HG03469 (cell line): ENCODE results near the gene SLC9A1.
A peak's percentile ranks its signal among the peaks of the same experiment; 100 is the strongest.
"Not testable (repeated sequence)": the region's sequence is repeated elsewhere in the genome, so short reads cannot be mapped to it uniquely, and the experiment has no call there.

Experiments
- ATAC-seq: cut with Tn5 transposase; IDR thresholded peaks from one replicate; pipeline ENCODE4 v1.9.1; 2021; ENCODE audit warnings: mild to moderate bottlenecking, moderate library complexity, moderate number of reproducible peaks; ENCODE audit not compliant: unreplicated experiment

The SLC9A1 gene

GRCh38 chr1:27135541-27136235 lies 19.2 kb downstream of the SLC9A1 start:
- no peak for ATAC-seq

- no peak for ATAC-seq
Observed at GRCh38 chr1:27133991-27134390, 20.9 kb downstream of the SLC9A1 start.

GRCh38 chr1:27133158-27133557 lies 21.8 kb downstream of the SLC9A1 start:
- ATAC-seq = no peak

- no peak for ATAC-seq
Observed at GRCh38 chr1:27132624-27133023, 22.3 kb downstream of the SLC9A1 start.

DNA sequence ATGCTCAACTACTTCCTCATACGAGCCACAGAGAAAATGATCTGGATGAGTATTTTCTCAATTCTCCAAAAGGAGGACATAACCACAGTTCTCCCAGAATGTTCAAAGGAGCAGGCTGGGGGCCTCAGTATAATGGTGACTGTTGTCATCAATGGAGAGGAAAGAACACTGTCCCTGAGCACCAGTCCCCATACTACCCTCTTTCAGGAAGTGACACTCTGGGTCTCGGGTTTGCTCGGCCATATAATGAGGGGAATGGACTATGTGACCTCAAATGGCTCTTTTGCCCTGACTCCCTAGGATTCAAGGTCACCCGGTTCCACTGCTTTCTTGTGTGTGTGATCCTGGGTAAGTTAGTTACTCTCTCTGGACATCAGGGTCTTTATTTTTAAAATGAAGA lies 22.8 kb downstream of the SLC9A1 start:
- no peak for ATAC-seq

DNA sequence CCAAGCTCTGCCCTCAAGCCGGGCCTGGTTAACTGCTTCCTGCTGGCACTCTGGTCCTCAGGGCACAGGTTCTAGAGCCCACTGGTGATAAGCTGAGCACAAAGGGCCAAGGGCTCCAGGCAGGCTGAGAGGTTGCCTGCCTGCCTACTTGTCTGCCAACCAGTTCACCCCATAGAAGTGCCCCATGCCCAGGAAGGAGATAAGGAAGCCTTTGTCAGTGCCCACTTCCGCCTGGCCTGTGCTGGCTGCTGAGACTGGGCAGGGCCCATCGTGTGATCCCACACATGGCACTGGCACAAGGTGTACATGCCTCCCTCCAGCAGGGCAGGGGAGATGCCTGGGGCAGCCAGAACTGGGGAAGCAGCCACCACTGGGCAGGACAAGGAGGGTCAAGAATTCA lies 24.1 kb downstream of the SLC9A1 start:
- no peak for ATAC-seq

GRCh38 chr1:27129225-27129624 lies 25.7 kb downstream of the SLC9A1 start:
- ATAC-seq = no peak

- no peak for ATAC-seq
Observed at GRCh38 chr1:27127419-27127818, 27.5 kb downstream of the SLC9A1 start.

- ATAC-seq = no peak
Observed at GRCh38 chr1:27126391-27126790, 28.5 kb downstream of the SLC9A1 start.

- ATAC-seq = not testable (repeated sequence)
Observed at GRCh38 chr1:27125125-27125524, 29.8 kb downstream of the SLC9A1 start.

DNA sequence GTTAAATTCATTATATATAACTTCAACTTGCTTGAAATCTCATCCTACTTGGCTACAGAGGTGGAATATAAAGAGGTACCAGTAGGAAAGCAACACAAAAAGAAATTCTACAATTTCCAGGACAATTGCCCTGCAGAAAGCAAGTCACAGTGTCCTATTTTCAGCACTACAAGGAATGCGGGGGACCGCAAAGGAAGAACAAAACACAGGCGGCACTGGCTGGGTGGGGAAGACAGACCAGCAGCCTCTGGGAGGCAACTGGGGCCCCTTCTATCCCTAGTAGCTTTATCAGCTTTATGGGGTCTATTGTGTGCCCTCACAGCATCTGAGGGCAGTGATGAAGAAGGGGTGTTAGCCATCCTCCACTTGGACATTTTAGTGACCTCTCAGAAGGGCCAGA lies 30.5 kb downstream of the SLC9A1 start:
- no peak for ATAC-seq

GRCh38 chr1:27122652-27123051 lies 32.3 kb downstream of the SLC9A1 start:
- no peak for ATAC-seq

- ATAC-seq = no peak
Observed at GRCh38 chr1:27120854-27121253, 34.1 kb downstream of the SLC9A1 start.

- no peak for ATAC-seq
Observed at GRCh38 chr1:27118440-27118689, 36.6 kb downstream of the SLC9A1 start.

DNA sequence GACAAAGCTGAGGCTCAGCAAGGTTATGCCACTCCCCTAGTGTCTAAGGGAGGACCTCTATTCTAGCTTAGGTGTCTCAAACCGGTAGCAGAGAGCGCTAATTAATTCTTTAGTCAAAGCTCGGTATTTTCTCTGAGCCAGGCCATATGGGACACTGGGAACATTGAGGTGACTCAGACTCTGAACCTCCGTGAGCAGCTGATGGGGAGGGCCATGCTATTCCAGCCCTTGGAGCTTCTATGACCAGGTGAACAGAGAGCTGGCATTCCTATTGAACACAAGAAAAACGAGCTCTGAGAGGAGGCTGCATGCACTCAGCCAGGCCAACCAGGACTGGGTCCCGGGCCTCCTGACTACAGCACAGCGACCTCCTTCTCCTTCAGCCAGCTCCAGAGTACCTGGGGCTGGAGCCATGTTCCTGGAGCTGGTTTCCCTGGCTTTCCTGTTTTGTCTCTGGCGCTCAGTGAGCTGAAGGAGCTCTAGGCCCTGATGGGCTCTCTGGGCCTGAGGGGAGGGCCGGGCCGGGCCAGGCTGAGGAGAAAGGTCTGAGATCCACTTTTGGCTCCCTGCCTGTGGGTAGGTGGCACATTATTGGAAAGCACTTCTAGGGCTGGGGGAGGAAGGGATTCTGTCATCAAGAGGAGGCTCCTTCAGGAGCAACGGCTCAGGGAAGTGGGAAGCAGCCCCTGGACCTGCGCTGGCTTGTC lies 37.0 kb downstream of the SLC9A1 start:
- no peak for ATAC-seq

- ATAC-seq = no peak
Observed at GRCh38 chr1:27116697-27117096, 38.2 kb downstream of the SLC9A1 start.

GRCh38 chr1:27116232-27116631 lies 38.7 kb downstream of the SLC9A1 start:
- no peak for ATAC-seq

- ATAC-seq = no peak
Observed at GRCh38 chr1:27114546-27114945, 40.4 kb downstream of the SLC9A1 start.

- ATAC-seq = no peak
Observed at GRCh38 chr1:27113861-27114260, 41.1 kb downstream of the SLC9A1 start.

DNA sequence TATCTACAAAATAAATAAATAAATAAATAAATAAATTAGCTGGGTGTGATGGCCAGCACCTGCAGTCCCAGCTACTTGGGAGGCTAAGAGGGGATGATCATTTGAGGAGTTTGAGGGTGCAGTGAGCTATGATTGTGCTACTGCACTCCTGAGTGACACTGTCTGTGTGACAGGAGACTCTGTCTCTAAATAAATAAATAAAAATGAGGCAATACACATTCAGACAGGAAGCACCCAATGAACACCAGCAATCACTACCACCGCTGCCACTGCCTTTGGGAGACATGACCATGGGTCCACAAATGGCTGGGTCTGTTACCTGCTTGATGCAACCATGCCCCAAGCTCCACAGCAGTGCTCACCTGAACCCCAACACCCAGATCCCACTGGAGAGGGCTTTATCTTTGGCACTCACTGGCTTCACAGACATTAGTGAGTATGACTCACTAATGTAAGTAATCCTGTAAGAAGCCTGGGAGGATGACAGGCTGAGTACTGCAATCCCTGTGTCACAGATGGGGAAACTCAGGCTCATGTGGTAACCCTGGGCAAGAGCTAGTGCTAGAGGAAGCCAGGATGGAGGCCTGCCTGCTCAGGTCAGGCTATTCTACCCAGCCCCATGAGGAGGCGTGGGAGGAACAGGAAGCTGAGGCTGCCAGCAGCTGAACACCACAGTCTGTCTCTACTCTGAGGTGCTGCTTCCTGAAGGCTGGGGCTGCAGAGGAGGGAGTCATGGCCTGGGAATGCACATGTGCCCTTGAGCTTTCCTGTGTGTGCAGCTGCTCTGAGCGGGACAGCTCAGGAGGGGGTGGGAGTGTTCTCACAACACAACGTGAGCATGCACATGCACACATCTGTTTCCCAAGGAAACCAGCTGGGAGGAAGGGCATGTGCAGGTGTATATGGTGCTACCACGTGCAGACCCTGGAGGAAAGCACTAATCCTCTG lies 43.0 kb downstream of the SLC9A1 start:
- peak; percentile 64 for ATAC-seq

DNA sequence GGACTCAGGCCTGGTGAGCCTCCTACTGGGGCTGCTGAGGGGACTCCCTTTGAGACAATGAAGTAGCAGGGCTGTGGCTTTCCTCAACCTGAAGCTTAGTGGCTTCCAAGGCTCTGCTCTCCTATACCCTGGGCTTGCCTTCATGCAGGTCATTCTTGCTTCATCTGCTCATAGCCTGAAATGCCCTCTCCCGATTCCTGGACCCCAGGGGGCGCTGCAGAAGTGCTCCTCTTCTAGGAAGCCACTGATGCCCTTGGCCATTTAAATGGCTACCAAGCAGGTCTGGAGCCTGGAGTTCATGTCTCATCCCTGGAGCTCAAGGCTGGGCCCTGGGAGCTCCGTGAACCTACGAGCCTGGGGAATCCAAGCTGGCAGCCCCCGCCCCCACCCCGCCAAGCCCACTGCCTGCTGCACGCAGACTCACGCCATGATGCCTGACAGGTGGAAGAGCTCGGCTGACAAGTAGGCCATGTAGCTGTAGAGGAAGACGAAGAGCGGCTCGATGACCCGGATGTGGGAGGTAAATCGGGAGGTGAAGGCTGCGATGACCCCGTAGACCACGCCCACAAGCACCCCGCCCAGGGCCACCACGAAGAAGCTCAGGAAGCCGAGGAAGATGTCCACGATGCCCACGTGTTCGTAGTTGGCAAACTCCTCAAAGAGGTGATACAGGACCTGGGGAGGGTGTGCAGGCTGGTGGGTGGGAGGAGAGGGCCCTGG lies 45.7 kb downstream of the SLC9A1 start:
- ATAC-seq = no peak
